ENCODE measurements around the gene RAP1A. TPM values are rescaled to one million over a fixed set of nuclear protein-coding genes. Genes with fewer than 3 reads are reported as not detected.

The RAP1A gene
- total and polyA plus RNA-seq, 4 donors, result 14.2 to 31.4 (median 25.8) TPM

DNA sequence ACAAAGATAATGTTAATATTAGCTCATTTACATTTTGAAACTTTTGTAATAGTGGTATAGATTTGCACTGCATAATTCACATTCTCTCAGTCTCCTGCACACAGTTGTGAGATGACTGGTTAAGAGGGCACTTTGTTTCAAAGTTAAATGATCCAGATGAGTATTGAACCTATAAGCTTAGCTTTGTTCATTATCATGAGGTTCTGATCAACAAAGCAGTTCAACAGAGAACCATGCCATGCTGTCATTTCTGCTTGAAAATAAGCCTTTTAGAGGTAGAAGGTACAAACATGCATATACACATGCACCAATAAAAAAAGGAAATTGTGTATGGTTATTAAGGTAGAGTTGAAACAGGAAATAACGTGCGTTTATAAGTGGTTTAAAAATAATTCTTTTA lies 4.8 kb downstream of the RAP1A start:
- Histone ChIP-seq H3K36me3 (ENCODE audit: control insufficient read depth in 4 of 4, insufficient read depth in 3 of 4, low read depth in 1 of 4, low read length in 3 of 4) (no peaks in the 10 kb centered on the region), H3K9me3 (ENCODE audit: control insufficient read depth in 4 of 4, low read length in 3 of 4) (no peaks in the 10 kb centered on the region), H3K4me1 (ENCODE audit: control insufficient read depth in 4 of 4, insufficient read depth in 4 of 4, low read length in 3 of 4) (peaks cover 5 to 31% (median 20%) of the 10 kb centered on the region in 4 donors), H3K4me3 (ENCODE audit: low read depth in 1 of 3, low read length in 3 of 3) (no peak overlapping the region), H3K27ac (ENCODE audit: low read depth in 1 of 2, low read length in 2 of 2) (no peak overlapping the region), H3K27me3 (ENCODE audit: control insufficient read depth in 4 of 4, insufficient read depth in 4 of 4, low read length in 3 of 4) (no peaks in the 10 kb centered on the region), H3K9ac (ENCODE audit: low read depth in 1 of 2, low read length in 2 of 2) (no peak overlapping the region)
- TF ChIP-seq HNF4G (IDR thresholded peaks at IDR 0.05), result no peak
- no peak for TF ChIP-seq RXRA (IDR thresholded peaks at IDR 0.05)
- no peak for TF ChIP-seq GABPA (IDR thresholded peaks at IDR 0.05 in 1 of 2, conservative IDR thresholded peaks at IDR 0.05 in 1 of 2)
- TF ChIP-seq, protein P1, sequence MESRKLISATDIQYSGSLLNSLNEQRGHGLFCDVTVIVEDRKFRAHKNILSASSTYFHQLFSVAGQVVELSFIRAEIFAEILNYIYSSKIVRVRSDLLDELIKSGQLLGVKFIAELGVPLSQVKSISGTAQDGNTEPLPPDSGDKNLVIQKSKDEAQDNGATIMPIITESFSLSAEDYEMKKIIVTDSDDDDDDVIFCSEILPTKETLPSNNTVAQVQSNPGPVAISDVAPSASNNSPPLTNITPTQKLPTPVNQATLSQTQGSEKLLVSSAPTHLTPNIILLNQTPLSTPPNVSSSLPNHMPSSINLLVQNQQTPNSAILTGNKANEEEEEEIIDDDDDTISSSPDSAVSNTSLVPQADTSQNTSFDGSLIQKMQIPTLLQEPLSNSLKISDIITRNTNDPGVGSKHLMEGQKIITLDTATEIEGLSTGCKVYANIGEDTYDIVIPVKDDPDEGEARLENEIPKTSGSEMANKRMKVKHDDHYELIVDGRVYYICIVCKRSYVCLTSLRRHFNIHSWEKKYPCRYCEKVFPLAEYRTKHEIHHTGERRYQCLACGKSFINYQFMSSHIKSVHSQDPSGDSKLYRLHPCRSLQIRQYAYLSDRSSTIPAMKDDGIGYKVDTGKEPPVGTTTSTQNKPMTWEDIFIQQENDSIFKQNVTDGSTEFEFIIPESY (IDR thresholded peaks at IDR 0.05), result no peak
- DNase-seq (ENCODE audit: low spot score), result no peak
- 72% methylated on average over 2 of the region's 2 CpGs for WGBS

GRCh38 chr1:111625276-111625675 lies 5.7 kb downstream of the RAP1A start:
- Histone ChIP-seq H3K27me3 (ENCODE audit: control insufficient read depth in 4 of 4, insufficient read depth in 4 of 4, low read length in 3 of 4) (no peaks in the 10 kb centered on the region), H3K4me3 (ENCODE audit: low read depth in 1 of 3, low read length in 3 of 3) (no peak overlapping the region), H3K27ac (ENCODE audit: low read depth in 1 of 2, low read length in 2 of 2) (no peak overlapping the region), H3K9ac (ENCODE audit: low read depth in 1 of 2, low read length in 2 of 2) (no peak overlapping the region), H3K4me1 (ENCODE audit: control insufficient read depth in 4 of 4, insufficient read depth in 4 of 4, low read length in 3 of 4) (peaks cover 5 to 30% (median 20%) of the 10 kb centered on the region in 4 donors), H3K9me3 (ENCODE audit: control insufficient read depth in 4 of 4, low read length in 3 of 4) (no peaks in the 10 kb centered on the region), H3K36me3 (ENCODE audit: control insufficient read depth in 4 of 4, insufficient read depth in 3 of 4, low read depth in 1 of 4, low read length in 3 of 4) (no peaks in the 10 kb centered on the region)
- WGBS, result 43% methylated on average over 1 of the region's 1 CpG
- DNase-seq (ENCODE audit: low spot score), result no peak
- TF ChIP-seq, protein P1 (IDR thresholded peaks at IDR 0.05), result no peak
- TF ChIP-seq, protein P2, sequence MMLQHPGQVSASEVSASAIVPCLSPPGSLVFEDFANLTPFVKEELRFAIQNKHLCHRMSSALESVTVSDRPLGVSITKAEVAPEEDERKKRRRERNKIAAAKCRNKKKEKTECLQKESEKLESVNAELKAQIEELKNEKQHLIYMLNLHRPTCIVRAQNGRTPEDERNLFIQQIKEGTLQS (IDR thresholded peaks at IDR 0.05), result no peak
- no peak for TF ChIP-seq SP1 (IDR thresholded peaks at IDR 0.05)
- no peak for TF ChIP-seq GABPA (IDR thresholded peaks at IDR 0.05 in 1 of 2, conservative IDR thresholded peaks at IDR 0.05 in 1 of 2)
- TF ChIP-seq TAF1 (conservative IDR thresholded peaks at IDR 0.05), result no peak
- TF ChIP-seq, protein P3, sequence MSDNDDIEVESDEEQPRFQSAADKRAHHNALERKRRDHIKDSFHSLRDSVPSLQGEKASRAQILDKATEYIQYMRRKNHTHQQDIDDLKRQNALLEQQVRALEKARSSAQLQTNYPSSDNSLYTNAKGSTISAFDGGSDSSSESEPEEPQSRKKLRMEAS (IDR thresholded peaks at IDR 0.05), result no peak
- no peak for TF ChIP-seq RXRA (IDR thresholded peaks at IDR 0.05)
- no peak for TF ChIP-seq HNF4A (conservative IDR thresholded peaks at IDR 0.05)
- TF ChIP-seq RAD21 (IDR thresholded peaks at IDR 0.05), result no peak
- no peak for TF ChIP-seq REST (IDR thresholded peaks at IDR 0.05)
- TF ChIP-seq EGR1 (IDR thresholded peaks at IDR 0.05; ENCODE audit: low read depth in 2 of 2), result no peak
- no peak for TF ChIP-seq NR2F2 (IDR thresholded peaks at IDR 0.05)
- no peak for TF ChIP-seq CTCF (IDR thresholded peaks at IDR 0.05; ENCODE audit: low read depth, low read length, missing input control)
- no peak for TF ChIP-seq FOXA2 (IDR thresholded peaks at IDR 0.05)
- TF ChIP-seq YY1 (IDR thresholded peaks at IDR 0.05), result no peak
- TF ChIP-seq FOXA1 (IDR thresholded peaks at IDR 0.05), result no peak
- TF ChIP-seq JUND (IDR thresholded peaks at IDR 0.05), result no peak
- TF ChIP-seq HNF4G (IDR thresholded peaks at IDR 0.05), result no peak

All from liver (tissue), 9 donors.